ENCODE results near the gene TMEM272.

- no peak for TF ChIP-seq POLR2AphosphoS5 (IDR thresholded peaks at IDR 0.05; ENCODE audit: borderline replicate concordance, low read depth, low read length)
- no peak for TF ChIP-seq EZH2 (IDR thresholded peaks at IDR 0.05)
These were observed 72.2 kb downstream of the TMEM272 start for GRCh38 chr13:51772781-51773180.

Data from SK-N-MC (cell line).